Measurements from ENCODE around the gene MAFG. TPM values are rescaled to one million over a fixed set of nuclear protein-coding genes. Genes with fewer than 3 reads are reported as not detected.
"Not testable (repeated sequence)": the region's sequence is repeated elsewhere in the genome, so short reads cannot be mapped to it uniquely, and the experiment has no call there.

The MAFG gene
- polyA plus RNA-seq, 12 donors = 11.0 to 17.4 (median 13.7) TPM; not detected in 1

- no peak for DNase-seq
Measured at GRCh38 chr17:81960130-81960958, 32.8 kb upstream of the MAFG start.

GRCh38 chr17:81959362-81960129, 32.0 kb upstream of the MAFG start:
- DNase-seq = no peak

- DNase-seq = no peak
Measured at GRCh38 chr17:81958633-81959342, 31.3 kb upstream of the MAFG start.

DNA sequence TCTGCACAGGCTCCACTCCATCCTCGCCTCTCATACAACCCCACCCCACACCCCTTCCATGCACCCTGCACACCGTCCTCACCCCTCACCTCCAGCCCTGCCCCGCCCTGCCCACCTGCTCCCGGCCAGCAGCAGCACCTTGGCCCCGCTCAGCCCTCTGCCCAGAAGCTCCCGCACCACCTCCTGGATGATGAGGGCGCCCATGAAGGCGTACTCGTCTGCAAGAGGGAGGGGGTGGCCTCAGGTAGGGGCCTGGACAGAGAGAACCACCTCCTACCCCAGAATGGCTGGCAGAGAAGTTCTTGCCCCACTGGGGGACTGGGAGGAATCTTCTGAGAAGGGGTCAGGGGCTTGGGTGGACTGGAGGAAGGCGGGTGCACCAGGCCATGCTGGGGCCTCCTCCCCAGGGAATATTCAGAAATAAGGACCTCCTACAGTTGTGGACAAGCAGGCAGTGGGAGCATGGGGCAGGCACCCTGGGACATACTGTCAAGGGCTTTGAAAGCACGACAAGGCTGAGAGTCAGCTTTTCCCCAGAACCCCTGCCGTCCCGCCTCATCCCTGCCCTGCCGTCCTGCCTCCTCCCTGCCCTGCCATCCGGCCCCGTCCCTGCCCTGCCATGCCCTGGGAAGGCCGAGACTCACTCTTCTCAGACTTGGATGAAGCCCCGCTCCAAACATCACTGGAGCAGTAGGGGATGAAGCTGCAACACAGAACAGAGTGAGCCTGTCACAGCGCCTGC, 30.3 kb upstream of the MAFG start:
- DNase-seq = no peak

GRCh38 chr17:81956607-81957589, 29.4 kb upstream of the MAFG start:
- no peak for DNase-seq

DNA sequence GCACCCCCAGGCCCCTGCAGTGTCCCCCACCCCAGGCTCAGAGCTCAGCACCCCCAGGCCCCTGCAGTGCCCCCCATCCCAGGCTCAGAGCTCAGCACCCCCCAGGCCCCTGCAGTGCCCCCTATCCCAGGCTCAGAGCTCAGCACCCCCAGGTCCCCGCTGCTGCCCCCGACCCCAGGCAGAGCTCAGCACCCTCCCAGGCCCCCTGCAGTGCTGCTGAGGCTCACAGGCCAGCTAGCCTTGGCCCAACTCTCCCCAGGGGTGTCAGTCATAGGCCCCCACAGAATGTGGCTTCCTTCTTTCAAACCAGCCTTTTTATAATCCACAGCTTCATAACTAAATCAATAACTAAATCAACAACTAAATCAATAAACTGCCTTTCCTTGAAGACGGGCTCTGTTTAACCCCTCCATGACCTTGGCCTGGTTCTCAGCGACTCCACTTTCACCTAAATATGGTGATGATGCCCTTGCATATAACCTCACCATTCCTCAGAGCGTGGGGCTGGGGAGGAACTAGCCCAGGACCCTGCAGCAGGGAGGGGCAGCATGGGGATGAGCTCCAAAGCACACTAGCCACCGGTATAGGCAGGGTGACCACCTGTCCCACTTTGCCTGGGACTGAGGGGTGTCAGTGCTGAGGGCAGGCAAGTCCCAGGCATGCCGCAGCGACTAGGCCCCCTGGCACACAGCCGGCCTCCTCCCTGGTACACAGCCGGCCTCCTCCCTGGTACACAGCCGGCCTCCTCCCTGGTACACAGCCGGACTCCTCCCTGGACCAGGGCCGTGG, 28.4 kb upstream of the MAFG start:
- DNase-seq = no peak

GRCh38 chr17:81955058-81955681, 27.6 kb upstream of the MAFG start:
- DNase-seq = no peak

DNA sequence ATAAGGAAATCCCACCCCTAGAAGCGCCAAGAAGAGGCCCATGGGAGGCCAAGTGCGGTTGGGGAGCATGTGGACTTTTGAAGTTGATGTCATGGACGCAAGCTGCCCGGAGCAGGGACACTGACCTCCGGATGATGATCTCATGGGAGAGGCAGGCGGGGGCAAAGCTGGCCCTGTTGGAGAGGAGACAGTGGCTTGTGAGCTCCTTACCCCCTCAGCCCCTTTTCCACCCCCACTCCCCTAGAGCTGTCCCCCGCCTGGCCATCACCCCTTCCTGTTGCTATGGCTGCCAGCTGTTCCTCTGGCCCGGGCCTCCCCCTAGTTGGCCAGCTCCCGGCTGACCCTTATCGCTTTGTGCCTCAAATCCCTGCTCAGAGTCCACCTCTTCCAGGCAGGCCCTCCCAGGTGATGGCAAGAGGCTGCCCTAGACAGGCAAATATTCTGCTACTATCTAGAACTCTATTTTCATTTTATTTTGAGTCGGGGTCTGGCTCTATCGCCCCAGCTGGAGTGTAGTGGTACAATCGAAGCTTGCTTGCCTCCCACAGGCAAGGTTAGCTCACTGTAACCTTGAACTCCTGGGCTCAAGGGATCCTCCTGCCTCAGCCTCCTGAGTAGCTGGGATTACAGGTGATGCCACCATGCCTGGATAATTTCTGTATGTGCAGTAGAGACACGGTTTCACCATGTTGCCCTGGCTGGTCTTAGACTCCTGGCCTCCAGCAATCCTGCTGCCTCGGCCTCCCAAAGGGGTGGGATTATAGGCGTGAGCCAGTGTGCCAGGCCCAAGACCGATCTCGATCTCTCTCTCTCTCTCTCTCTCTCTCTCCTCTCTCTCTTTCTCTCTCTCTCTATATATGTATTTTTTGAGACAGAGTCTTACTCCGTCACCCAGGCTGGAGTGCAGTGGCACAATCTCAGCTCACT, 26.9 kb upstream of the MAFG start:
- DNase-seq = no peak

- DNase-seq = not testable (repeated sequence)
Measured at GRCh38 chr17:81953443-81953842, 25.9 kb upstream of the MAFG start.

DNA sequence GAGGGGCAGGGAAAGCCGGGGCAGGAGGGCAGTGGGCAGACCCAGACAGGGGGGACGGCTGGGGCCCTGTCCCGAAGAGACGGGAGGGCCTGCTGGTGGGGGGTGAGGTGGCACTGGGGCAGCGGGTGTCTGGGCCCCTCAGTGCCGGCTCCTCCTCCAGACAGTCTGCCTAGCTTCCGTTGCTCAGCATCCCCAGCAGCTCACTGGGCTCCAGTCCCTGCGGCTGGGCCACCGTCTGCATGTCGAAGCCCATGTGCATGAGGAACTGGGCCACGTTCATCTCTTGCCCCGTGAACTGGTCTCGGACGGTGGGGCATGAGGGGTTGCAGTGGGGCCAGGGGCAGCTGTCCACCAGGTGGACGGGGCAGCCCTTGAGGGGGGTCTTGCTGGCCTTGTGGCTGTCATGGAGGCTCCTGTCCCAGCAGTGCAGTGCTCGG, 25.3 kb upstream of the MAFG start:
- DNase-seq = no peak

- no peak for DNase-seq
Measured at GRCh38 chr17:81951785-81952684, 24.5 kb upstream of the MAFG start.

DNA sequence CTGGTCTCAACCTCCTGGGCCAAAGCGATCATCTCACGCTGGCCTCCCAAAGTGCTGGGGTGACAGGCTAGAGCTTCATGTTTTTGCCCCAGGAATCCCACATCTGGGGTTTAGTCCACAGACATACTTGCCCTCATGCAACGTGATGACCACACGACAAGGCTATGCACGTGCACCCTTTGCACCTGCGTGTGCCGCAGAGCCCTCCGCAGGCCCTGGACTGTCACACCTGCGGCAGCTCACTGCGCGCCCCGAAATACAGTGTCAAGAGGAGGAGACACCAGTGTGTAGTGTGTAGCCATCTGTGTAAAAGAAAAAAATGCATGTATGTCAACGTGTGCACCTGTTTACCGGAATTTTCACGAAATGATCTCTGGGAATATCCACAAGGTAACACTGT, 23.0 kb upstream of the MAFG start:
- no peak for DNase-seq

- no peak for DNase-seq
Measured at GRCh38 chr17:81948635-81949378, 21.3 kb upstream of the MAFG start.

- no peak for DNase-seq
Measured at GRCh38 chr17:81947189-81947588, 19.7 kb upstream of the MAFG start, which contains the start of gene MYADML2. Gene MYADML2 (minus strand): TSS chr17:81947233. CDS start chr17:81941741, 5,492 bp downstream.

DNA sequence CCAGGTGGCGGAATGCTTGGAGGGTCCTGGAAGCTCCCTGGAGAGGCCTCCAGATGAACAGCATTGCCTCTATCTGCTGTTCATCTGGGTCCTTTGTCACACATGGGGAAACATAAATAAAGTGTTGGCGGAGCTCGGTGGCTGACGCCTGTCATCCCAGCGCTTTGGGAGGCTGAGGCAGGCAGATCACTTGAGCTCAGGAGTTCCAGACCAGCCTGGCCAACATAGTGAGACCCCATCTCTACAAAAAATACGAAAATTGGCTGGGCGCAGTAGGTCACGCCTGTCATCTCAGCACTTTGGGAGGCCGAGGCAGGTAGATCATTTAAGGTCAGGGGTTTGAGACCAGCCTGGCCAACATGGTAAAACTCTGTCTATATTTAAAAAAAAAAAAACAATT, 17.3 kb upstream of the MAFG start:
- no peak for DNase-seq

GRCh38 chr17:81942167-81942553, 14.6 kb upstream of the MAFG start:
- DNase-seq = no peak

Measured in muscle of arm (tissue), 12 donors.